GM12872 (cell line): ENCODE data around the gene SPINT3.

Experiments
- CTCF ChIP-seq: IDR thresholded peaks from 3 replicates; pipeline ENCODE4 v1.5.1; 2011; ENCODE audit warnings: low read depth, mild to moderate bottlenecking, low read length, moderate library complexity; ENCODE audit not compliant: insufficient read depth

SPINT3 gene

GRCh38 chr20:45501600-45501999 lies 13.8 kb downstream of the SPINT3 start:
- no peak for TF ChIP-seq CTCF

GRCh38 chr20:45500022-45500421 lies 15.4 kb downstream of the SPINT3 start:
- TF ChIP-seq CTCF: no peak

GRCh38 chr20:45497971-45498494 lies 17.4 kb downstream of the SPINT3 start:
- TF ChIP-seq CTCF: no peak

GRCh38 chr20:45496166-45496565 lies 19.3 kb downstream of the SPINT3 start:
- TF ChIP-seq CTCF: no peak

GRCh38 chr20:45495501-45495941 lies 19.9 kb downstream of the SPINT3 start:
- no peak for TF ChIP-seq CTCF

- no peak for TF ChIP-seq CTCF
These were observed 26.3 kb downstream of the SPINT3 start for GRCh38 chr20:45489083-45489531.

GRCh38 chr20:45487231-45487635 lies 28.2 kb downstream of the SPINT3 start:
- TF ChIP-seq CTCF: peak; percentile 30; the same call in 2 of the 3 replicates

- TF ChIP-seq CTCF: no peak
These were observed 30.0 kb downstream of the SPINT3 start for GRCh38 chr20:45485388-45485787.
